Stimulated activated CD4-positive, alpha-beta T cell treated with anti-CD3 and anti-CD28 coated beads, Interleukin-4, amount 100 ng/mL, for 4 hours (primary cell): ENCODE measurements around the gene GOLGA8A.
"Not testable (repeated sequence)": the region's sequence is repeated elsewhere in the genome, so short reads cannot be mapped to it uniquely, and the experiment has no call there.

Source experiments
- DNase-seq, 2 experiments: peaks; one replicate each; pipeline ENCODE4 v3.0.0-alpha.2; 2020

GOLGA8A gene

GRCh38 chr15:34408973-34409372 is 28.6 kb downstream of the GOLGA8A start:
- DNase-seq = not testable (repeated sequence)

- not testable (repeated sequence) for DNase-seq
Observed at GRCh38 chr15:34403899-34404298, 33.7 kb downstream of the GOLGA8A start.

GRCh38 chr15:34403160-34403598 is 34.4 kb downstream of the GOLGA8A start:
- DNase-seq = not testable (repeated sequence)

- not testable (repeated sequence) for DNase-seq
Observed at GRCh38 chr15:34397637-34398259, 39.9 kb downstream of the GOLGA8A start.

- not testable (repeated sequence) for DNase-seq
Observed at GRCh38 chr15:34392981-34393380, 44.6 kb downstream of the GOLGA8A start.

GRCh38 chr15:34389594-34390086 is 48.0 kb downstream of the GOLGA8A start:
- not testable (repeated sequence) for DNase-seq
